Stimulated activated CD4-positive, alpha-beta T cell treated with anti-CD3 and anti-CD28 coated beads, Interleukin-1b, Interleukin-23, amount 100 ng/mL, for 1 hour (primary cell): ENCODE measurements around the gene SMNDC1.
"Not testable (repeated sequence)": the region's sequence is repeated elsewhere in the genome, so short reads cannot be mapped to it uniquely, and the experiment has no call there.

ENCODE experiments used
- DNase-seq, 2 donors: peaks; one replicate each; pipeline ENCODE4 v3.0.0-alpha.2; 2020; ENCODE audit warnings: low read depth in 2 of 2

Gene SMNDC1

GRCh38 chr10:110252151-110252550 lies 52.6 kb downstream of the SMNDC1 start:
- DNase-seq = no peak

DNA sequence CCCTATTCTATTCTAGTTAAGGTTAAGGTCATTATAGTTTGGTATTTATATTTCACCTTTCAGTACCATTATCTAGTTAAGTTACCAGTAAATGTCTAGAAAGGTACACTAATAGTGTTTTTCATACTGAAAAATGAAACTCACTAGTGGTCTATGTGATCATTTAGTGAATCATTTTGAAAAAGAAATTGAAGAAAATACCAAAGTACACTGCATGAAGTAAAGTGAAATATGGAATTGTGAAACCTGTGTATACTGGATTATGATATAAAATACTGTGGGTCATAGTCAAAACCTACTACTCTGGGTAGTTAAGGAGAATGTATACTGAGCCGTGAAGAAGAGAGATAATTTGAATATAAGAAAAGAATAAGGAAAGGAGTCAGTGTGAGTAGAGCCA lies 53.3 kb downstream of the SMNDC1 start:
- DNase-seq = not testable (repeated sequence)

DNA sequence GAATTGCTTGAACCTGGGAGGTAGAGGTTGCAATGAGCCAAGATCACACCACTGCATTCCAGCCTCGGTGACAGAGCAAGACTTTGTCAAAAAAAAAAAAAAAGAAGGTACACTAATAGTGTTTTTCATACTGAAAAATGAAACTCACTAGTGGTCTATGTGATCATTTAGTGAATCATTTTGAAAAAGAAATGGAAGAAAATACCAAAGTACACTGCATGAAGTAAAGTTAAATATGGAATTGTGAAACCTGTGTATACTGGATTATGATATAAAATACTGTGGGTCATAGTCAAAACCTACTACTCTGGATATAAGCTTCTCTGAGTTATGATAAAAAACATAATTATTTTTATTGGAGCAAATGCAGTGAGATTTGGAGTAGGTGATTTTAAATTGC lies 55.2 kb downstream of the SMNDC1 start:
- not testable (repeated sequence) for DNase-seq

- DNase-seq = not testable (repeated sequence)
Observed at GRCh38 chr10:110247833-110248232, 56.9 kb downstream of the SMNDC1 start.

DNA sequence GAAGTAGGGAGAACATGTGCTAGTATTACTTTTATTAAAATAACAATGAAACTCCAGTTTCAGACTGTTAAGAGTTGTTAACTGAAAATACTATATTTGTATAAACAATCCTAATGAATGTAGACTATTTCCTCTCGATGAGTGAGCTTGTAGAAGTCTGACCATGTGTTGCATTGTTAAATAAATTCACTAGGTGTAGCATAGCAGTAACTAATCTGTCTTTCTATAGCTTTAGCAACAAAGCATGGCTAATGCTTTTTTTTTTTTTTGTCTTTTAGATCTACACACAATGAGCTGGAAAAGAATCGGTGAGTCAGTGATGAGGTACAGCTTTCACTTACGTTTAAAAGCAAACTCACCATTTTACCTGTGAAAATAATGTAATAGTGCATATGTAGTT lies 60.2 kb downstream of the SMNDC1 start:
- DNase-seq = no peak

DNA sequence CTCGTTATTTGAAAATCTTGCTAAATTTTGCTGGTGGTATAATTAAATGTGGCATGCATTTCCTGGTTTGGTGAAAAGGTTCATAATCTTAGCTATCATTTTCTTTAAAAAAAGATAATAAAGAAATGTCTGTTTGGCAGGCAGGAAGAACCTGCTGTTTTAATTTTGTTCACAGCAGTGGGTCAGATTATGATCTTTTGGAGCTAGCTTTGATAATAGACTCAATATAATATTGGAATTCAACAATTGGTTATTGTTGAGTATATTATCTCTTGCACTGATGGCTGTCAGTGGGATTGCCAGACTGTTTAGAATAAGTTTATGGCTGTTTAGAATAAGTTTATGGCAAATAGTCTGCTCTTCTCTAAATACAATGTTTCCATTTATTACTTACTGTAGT lies 62.2 kb downstream of the SMNDC1 start:
- DNase-seq = no peak

DNA sequence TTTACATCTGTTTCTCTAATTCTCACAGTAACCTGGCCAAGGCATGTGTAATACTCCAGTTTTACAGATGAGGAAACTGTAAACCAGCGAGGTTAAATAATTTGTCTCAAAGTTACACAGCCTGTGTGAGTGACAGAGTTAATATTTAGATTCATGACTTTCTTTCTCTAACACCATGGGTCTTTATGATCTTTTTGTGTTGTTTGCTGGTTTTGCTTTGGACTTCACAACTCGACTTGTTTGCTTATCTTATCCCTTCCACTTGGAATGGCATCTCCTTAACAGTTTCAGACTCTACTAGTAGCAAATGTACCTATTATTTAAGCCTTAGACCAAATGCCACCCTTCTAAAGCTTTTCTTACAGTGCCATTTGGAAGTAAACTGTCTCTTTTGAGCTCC lies 62.9 kb downstream of the SMNDC1 start:
- no peak for DNase-seq

- no peak for DNase-seq
Observed at GRCh38 chr10:110241407-110241806, 63.3 kb downstream of the SMNDC1 start.
